Fibroblast of the aortic adventitia (primary cell): ENCODE measurements around the gene GTSF1L. TPM values are rescaled to one million over a fixed set of nuclear protein-coding genes. Genes with fewer than 3 reads are reported as not detected.

Experiments
- DNase-seq: peaks from one replicate; pipeline ENCODE4 v3.0.0-alpha.2; 2010; ENCODE audit warnings: low read depth
- H3K4me3 ChIP-seq: 2 replicates; pipeline ENCODE4 v1.5.1; 2011; ENCODE audit warnings: low read depth, mild to moderate bottlenecking, control low read depth, low read length, moderate library complexity
- total RNA-seq: library from RNA; depleted of rRNA; stranded (reverse); fragments of >200 nt; gene quantifications from 2 replicates; pipeline ENCODE4 v1.2.3, GENCODE V29; 2012; ENCODE audit warnings: low replicate concordance
- TF ChIP-seq, protein P1 (sequence below): IDR thresholded peaks from 2 replicates; pipeline ENCODE4 v1.5.1; 2011; ENCODE audit warnings: mild to moderate bottlenecking, low read length, control low read depth, inconsistent platforms; ENCODE audit not compliant: insufficient read depth

Gene GTSF1L
- total RNA-seq, 1 donor, result not detected

DNA sequence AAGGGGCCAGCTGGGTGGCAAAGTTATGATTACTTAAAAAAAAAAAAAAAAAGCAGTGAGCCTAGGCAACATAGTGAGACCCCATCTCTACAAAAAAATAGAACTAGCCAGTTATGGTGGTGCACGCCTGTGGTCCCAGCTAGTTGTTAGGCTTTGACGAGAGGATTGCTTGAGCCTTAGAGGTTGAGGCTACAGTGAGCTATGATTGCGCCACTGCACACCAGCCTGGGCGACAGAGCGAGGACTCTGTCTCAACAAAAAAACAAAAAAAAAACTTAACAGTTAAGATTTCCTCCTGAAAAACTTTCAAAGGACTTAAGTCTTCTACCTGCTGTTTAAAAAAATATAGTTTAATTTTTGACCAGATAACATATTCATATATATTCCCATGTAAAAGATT, 2.4 kb downstream of the GTSF1L start:
- TF ChIP-seq, protein P1, sequence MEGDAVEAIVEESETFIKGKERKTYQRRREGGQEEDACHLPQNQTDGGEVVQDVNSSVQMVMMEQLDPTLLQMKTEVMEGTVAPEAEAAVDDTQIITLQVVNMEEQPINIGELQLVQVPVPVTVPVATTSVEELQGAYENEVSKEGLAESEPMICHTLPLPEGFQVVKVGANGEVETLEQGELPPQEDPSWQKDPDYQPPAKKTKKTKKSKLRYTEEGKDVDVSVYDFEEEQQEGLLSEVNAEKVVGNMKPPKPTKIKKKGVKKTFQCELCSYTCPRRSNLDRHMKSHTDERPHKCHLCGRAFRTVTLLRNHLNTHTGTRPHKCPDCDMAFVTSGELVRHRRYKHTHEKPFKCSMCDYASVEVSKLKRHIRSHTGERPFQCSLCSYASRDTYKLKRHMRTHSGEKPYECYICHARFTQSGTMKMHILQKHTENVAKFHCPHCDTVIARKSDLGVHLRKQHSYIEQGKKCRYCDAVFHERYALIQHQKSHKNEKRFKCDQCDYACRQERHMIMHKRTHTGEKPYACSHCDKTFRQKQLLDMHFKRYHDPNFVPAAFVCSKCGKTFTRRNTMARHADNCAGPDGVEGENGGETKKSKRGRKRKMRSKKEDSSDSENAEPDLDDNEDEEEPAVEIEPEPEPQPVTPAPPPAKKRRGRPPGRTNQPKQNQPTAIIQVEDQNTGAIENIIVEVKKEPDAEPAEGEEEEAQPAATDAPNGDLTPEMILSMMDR, result no peak
- H3K4me3 ChIP-seq, result no peak overlapping the region
- DNase-seq, result no peak

DNA sequence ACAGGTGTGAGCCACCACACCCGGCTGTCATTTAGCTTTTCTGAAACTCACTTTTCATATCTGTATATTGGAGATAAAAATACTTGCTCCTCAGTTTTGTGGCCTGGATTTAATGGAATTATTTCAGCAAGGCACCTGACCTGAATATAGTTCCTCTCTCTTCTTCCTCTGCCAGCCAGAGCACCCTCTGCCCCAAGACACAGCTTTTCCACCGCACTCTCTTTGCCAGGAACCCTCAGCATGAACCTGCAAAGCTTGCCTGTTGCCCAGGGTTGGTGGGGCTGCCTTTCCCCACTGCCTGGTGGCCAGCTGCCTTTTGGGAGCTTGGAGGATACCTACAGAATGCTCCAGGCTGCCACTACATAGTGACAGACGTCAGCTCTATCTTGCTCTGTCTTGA, 3.1 kb downstream of the GTSF1L start:
- H3K4me3 ChIP-seq, result no peak overlapping the region
- TF ChIP-seq, protein P1, result no peak
- no peak for DNase-seq

DNA sequence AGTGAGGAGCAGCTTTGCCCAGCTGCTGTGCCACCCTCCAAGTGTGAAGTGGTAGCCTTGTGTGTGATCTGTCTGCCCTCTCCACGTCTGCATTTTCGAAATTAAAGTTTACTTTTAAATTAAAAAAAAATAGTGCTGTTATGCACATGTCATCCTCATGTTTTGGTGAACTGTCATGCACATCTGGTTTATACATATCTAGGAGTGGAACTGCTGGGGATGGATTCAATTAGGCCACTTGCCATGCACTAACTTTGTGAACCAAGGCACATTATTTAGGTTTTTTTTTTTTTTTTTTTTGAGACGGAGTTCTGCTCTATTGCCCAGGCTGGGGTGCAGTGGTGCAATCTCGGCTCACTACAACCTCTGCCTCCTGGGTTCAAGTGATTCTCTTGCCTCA, 3.6 kb downstream of the GTSF1L start:
- H3K4me3 ChIP-seq, result no peak overlapping the region
- TF ChIP-seq, protein P1, result no peak
- DNase-seq, result no peak

DNA sequence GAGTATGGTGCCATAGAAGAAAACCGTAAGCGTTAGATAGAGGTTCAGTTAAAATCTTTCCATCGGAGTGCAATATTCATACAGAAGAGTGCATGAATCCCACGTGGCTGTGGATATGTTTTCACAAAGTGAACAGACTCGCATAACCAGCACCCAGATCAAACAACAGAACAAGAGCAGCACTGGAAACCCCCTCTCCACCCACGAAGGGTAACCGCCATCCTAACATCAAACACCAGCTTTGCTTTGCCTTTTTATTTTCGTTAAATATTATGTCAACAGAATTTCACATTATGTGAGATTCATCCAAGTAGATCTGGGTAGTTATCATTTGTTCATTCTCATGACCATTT, 4.7 kb downstream of the GTSF1L start:
- no peak overlapping the region for H3K4me3 ChIP-seq
- DNase-seq, result no peak
- TF ChIP-seq, protein P1, result no peak

DNA sequence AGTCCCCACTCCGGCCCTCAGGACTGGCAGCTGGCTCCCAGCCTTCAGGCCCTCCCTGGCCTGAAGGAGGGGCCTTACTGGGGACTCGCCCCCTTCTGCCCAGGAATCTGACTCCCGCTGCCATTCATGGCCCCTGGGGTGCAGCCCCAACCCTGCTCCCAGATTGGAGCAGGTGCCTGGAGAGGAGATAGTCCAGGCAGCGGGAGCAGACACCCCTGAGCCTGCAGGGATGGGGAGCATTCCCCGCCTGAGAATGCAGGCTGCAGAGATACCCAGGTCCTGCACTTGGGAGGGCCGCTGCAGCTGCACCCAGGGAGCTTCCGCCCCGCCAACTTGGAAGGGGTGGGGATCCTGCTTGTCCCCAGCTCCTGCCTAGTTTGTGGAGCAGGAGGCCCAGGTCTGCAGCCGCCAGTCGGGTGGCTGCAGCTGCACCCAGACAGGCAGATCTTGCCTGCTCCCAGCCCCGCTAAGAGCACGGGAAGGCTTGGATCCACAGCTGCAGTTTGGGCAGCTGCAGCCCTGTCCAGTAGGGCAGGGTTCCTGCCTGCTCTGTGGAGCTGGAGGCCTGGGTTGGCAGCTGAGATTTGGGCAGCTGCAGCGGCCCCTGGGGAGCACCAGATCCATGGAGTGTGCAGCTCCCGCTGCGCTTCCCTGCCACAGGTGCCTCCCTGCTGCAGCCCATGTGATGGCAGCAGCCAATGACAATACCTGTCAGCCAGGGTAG, 5.2 kb downstream of the GTSF1L start:
- no peak overlapping the region for H3K4me3 ChIP-seq
- no peak for DNase-seq
- TF ChIP-seq, protein P1, result no peak

DNA sequence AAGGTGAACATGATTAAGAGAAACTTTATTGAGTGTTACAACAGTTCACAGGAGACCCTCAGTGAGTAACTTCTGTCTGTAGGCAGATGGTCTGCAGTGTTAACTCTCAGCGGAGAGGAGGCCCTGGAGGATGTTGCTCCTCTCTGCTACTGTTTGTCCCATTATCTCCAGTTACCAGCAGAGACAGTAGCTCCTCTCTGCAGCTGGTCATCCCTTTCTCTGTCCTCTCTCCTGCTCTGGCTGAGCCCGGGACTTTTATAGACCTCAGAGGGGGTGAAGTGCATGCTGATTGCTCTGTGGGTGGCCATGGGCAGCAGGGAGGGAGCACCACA, 5.7 kb downstream of the GTSF1L start:
- no peak for DNase-seq
- TF ChIP-seq, protein P1, result no peak
- no peak overlapping the region for H3K4me3 ChIP-seq

DNA sequence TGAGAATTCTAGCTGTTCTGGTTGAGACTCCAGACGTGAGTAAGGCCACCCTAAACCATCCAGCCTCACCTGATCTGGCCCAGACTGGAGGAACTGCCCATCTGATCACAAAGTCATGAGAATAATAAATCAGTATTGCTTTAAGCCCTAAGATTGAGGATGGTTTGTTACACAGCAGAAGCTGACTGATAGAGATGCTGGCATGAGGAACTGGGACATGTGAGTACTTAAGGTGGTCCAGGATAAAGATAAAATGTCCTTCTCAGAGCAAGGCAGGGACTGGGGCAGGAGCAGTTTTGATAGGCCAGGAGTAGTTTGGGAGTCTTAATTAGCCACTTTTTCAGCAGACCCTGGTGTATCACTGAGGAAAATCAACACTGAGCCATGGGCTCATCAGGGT, 6.8 kb downstream of the GTSF1L start:
- DNase-seq, result no peak
- TF ChIP-seq, protein P1, result no peak
- H3K4me3 ChIP-seq, result no peak overlapping the region
